ENCODE measurements around the gene LDLRAD3. TPM values are rescaled to one million over a fixed set of nuclear protein-coding genes. Genes with fewer than 3 reads are reported as not detected.

Gene LDLRAD3
- total RNA-seq, 1 donor from 2014 or later: 10.2 TPM

DNA sequence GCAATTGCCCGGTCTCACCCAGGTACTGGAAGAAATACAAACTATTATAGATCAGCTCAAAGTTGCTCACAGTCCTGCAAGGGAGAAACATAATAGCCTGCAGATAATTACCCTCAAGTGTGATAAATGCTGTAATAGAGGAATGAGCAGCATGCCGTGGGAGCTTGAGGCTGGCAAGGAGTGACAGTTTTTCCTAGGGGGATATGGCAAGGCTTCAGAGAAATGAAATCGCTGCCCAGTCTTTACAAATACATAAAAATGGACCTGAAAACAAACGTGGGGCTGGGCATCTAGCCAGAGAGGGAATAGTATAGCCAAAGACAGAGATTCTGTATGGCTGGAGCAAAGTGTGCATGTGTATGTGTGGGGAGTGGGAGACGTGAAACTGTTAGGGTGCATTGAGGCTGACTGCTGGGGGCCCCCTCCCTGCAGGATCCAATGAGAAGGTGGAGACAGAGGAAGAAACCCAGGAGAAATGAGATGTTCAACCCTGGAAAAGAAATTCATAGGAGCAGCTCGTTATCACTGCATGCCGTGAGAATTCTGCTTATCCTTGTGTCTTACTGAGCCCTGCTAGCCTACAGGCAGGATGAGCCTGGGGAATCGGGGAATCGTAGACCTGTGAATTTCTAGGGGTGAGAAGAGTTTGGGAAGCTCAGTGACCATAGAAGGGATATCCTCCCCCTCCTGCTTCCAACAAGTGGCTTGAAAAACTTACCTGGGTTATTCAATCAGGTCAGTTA lies 167.0 kb downstream of the LDLRAD3 start:
- no peaks in the 10 kb centered on the region for H3K36me3 ChIP-seq (ENCODE audit: control insufficient read depth, insufficient read depth, low read length)
- H3K4me3 ChIP-seq (ENCODE audit: low read depth, low read length): no peak overlapping the region
- DNase-seq (ENCODE audit: low read depth): no peak
- no peak for TF ChIP-seq CTCF (IDR thresholded peaks at IDR 0.05; ENCODE audit: insufficient read depth, low read length, poor library complexity, severe bottlenecking)
- H3K27me3 ChIP-seq (ENCODE audit: control insufficient read depth, insufficient read depth, low read length): no peaks in the 10 kb centered on the region

DNA sequence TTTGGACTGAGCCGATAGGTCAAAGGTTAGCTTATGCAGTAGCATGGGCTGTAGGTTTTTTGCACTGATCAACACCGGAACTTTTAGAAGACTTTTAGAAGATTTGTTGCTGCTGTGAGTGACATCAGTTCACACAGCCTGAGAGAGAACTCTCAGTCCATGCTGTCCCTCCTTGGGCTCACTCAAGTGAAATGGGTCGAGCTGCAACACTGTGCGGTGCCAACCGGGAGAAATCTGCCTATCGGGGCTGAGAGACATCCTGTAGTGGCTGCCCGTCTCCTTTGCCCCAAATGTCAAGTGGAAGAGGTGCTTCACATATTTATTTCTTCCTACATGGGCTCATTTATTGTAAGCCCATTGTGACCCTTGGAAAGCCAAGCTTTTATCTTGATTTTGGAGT lies 170.2 kb downstream of the LDLRAD3 start:
- no peak for TF ChIP-seq CTCF (IDR thresholded peaks at IDR 0.05; ENCODE audit: insufficient read depth, low read length, poor library complexity, severe bottlenecking)
- DNase-seq (ENCODE audit: low read depth): no peak
- H3K36me3 ChIP-seq (ENCODE audit: control insufficient read depth, insufficient read depth, low read length): no peaks in the 10 kb centered on the region
- H3K4me3 ChIP-seq (ENCODE audit: low read depth, low read length): no peak overlapping the region
- H3K27me3 ChIP-seq (ENCODE audit: control insufficient read depth, insufficient read depth, low read length): no peaks in the 10 kb centered on the region

- TF ChIP-seq CTCF (IDR thresholded peaks at IDR 0.05; ENCODE audit: insufficient read depth, low read length, poor library complexity, severe bottlenecking): no peak
- no peak overlapping the region for H3K4me3 ChIP-seq (ENCODE audit: low read depth, low read length)
- DNase-seq (ENCODE audit: low read depth): no peak
- H3K27me3 ChIP-seq (ENCODE audit: control insufficient read depth, insufficient read depth, low read length): no peaks in the 10 kb centered on the region
- no peaks in the 10 kb centered on the region for H3K36me3 ChIP-seq (ENCODE audit: control insufficient read depth, insufficient read depth, low read length)
These were observed 171.5 kb downstream of the LDLRAD3 start for GRCh38 chr11:36115378-36115801.

DNA sequence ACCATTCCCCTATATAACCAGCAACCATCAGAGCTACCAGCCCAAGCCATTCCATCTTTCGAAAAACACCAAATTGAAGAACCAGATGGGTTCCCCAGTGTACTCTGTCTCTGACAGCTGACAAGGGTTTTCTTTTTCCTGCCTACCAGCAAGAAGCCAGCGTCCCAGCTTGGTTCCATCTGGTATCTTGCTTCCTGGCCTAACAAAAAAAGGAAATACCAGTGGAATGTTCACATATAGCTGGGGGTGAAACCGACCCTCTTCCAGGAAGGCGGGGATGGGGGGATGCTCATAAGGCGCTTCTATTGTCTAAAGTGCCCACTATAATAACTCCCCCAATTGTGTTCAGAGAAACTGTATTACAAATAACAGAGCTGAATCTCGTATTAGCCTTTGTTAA lies 172.3 kb downstream of the LDLRAD3 start:
- DNase-seq (ENCODE audit: low read depth): no peak
- Histone ChIP-seq H3K4me3 (ENCODE audit: low read depth, low read length) (no peak overlapping the region), H3K36me3 (ENCODE audit: control insufficient read depth, insufficient read depth, low read length) (no peaks in the 10 kb centered on the region), H3K27me3 (ENCODE audit: control insufficient read depth, insufficient read depth, low read length) (no peaks in the 10 kb centered on the region)
- TF ChIP-seq CTCF (IDR thresholded peaks at IDR 0.05; ENCODE audit: insufficient read depth, low read length, poor library complexity, severe bottlenecking): no peak

- no peak for TF ChIP-seq CTCF (IDR thresholded peaks at IDR 0.05; ENCODE audit: insufficient read depth, low read length, poor library complexity, severe bottlenecking)
- DNase-seq (ENCODE audit: low read depth): no peak
- H3K36me3 ChIP-seq (ENCODE audit: control insufficient read depth, insufficient read depth, low read length): no peaks in the 10 kb centered on the region
- no peak overlapping the region for H3K4me3 ChIP-seq (ENCODE audit: low read depth, low read length)
- H3K27me3 ChIP-seq (ENCODE audit: control insufficient read depth, insufficient read depth, low read length): no peaks in the 10 kb centered on the region
These were observed 174.2 kb downstream of the LDLRAD3 start for GRCh38 chr11:36118084-36118483.

GRCh38 chr11:36119300-36119699 lies 175.4 kb downstream of the LDLRAD3 start:
- DNase-seq (ENCODE audit: low read depth): no peak
- H3K27me3 ChIP-seq (ENCODE audit: control insufficient read depth, insufficient read depth, low read length): no peaks in the 10 kb centered on the region
- no peak overlapping the region for H3K4me3 ChIP-seq (ENCODE audit: low read depth, low read length)
- no peaks in the 10 kb centered on the region for H3K36me3 ChIP-seq (ENCODE audit: control insufficient read depth, insufficient read depth, low read length)
- no peak for TF ChIP-seq CTCF (IDR thresholded peaks at IDR 0.05; ENCODE audit: insufficient read depth, low read length, poor library complexity, severe bottlenecking)

Data from kidney epithelial cell (primary cell).